Osteoblast (primary cell): ENCODE results near the gene CAMTA1. TPM values are rescaled to one million over a fixed set of nuclear protein-coding genes. Genes with fewer than 3 reads are reported as not detected.

Experiments used
- DNase-seq: peaks from one replicate; pipeline ENCODE4 v3.0.0; 2011; ENCODE audit warnings: low spot score, mixed read lengths; ENCODE audit not compliant: insufficient read length; ENCODE audit errors: missing footprints
- H2AFZ ChIP-seq: 2 replicates; pipeline ENCODE4 v1.6.0; 2011; ENCODE audit warnings: mild to moderate bottlenecking, low read length
- H3K27ac ChIP-seq: 2 replicates; pipeline ENCODE4 v1.5.1; 2011; ENCODE audit warnings: mild to moderate bottlenecking, low read depth, low read length, moderate library complexity
- H3K27me3 ChIP-seq: 2 replicates; pipeline ENCODE4 v1.6.0; 2012; ENCODE audit warnings: mild to moderate bottlenecking, control low read depth, inconsistent platforms, low read length, moderate library complexity; ENCODE audit not compliant: insufficient read depth
- H3K36me3 ChIP-seq: 2 replicates; pipeline ENCODE4 v1.5.1; 2011; ENCODE audit warnings: mild to moderate bottlenecking, low read length, control low read depth, moderate library complexity; ENCODE audit not compliant: insufficient read depth
- H3K4me1 ChIP-seq: 2 replicates; pipeline ENCODE4 v1.5.1; 2011; ENCODE audit warnings: mild to moderate bottlenecking, low read length, control low read depth, moderate library complexity; ENCODE audit not compliant: insufficient read depth
- H3K4me2 ChIP-seq: 2 replicates; pipeline ENCODE4 v1.6.0; 2011; ENCODE audit warnings: mild to moderate bottlenecking, low read length; ENCODE audit not compliant: insufficient read depth
- H3K4me3 ChIP-seq: fragments of 200-600 bp; sonication (generic); 3 replicates; pipeline ENCODE4 v1.5.1; 2012; ENCODE audit warnings: mild to moderate bottlenecking, low read length, inconsistent platforms; ENCODE audit not compliant: insufficient read depth
- H3K79me2 ChIP-seq: 2 replicates; pipeline ENCODE4 v1.6.0; 2012; ENCODE audit warnings: mild to moderate bottlenecking, low read length, control low read depth, inconsistent platforms; ENCODE audit not compliant: insufficient read depth
- H3K9me3 ChIP-seq: 2 replicates; pipeline ENCODE4 v1.5.1; 2011; ENCODE audit warnings: low read depth, low read length, control low read depth
- H4K20me1 ChIP-seq: 2 replicates; pipeline ENCODE4 v1.6.0; 2012; ENCODE audit warnings: mild to moderate bottlenecking, low read length, control low read depth; ENCODE audit not compliant: insufficient read depth
- total RNA-seq: library from RNA; depleted of rRNA; stranded (reverse); fragments of >200 nt; gene quantifications from 2 replicates; pipeline ENCODE4 v1.2.3, GENCODE V29; 2012
- TF ChIP-seq, protein P1 (sequence below): IDR thresholded peaks from 2 replicates; pipeline ENCODE4 v1.5.1; 2011; ENCODE audit warnings: mild to moderate bottlenecking, low read depth, low read length, moderate library complexity; ENCODE audit errors: extremely low read depth

Gene CAMTA1
- total RNA-seq, 1 donor, result 47.4 TPM

DNA sequence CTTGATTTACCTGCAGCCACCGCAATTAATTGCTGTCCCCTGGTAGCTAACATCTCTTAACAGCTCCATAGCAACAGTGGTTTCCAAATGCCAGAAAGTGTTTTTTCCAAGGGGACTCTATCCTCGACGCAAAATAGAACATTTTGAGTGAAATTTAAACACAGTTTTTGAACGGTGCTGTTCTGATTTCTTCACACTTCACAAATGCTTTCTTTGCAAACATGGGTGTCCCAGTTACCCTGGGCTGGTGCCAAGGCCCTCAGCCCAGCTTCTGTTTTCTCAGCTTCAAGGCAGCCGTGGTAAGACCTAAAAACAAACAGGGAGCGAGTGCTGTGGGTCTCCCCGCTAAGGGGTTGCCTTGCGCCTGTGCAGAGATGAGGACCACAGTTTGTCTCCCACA lies 838.6 kb downstream of the CAMTA1 start:
- Histone ChIP-seq H3K79me2 (no peaks in the 10 kb centered on the region), H3K36me3 (no peaks in the 10 kb centered on the region), H3K4me3 (no peak overlapping the region), H3K27me3 (peaks cover 40% of the 10 kb centered on the region), H3K4me2 (no peak overlapping the region), H2AFZ (no peak overlapping the region), H3K27ac (no peak overlapping the region), H4K20me1 (no peaks in the 10 kb centered on the region), H3K9me3 (no peaks in the 10 kb centered on the region), H3K4me1 (no peaks in the 10 kb centered on the region)
- DNase-seq, result no peak
- TF ChIP-seq, protein P1, sequence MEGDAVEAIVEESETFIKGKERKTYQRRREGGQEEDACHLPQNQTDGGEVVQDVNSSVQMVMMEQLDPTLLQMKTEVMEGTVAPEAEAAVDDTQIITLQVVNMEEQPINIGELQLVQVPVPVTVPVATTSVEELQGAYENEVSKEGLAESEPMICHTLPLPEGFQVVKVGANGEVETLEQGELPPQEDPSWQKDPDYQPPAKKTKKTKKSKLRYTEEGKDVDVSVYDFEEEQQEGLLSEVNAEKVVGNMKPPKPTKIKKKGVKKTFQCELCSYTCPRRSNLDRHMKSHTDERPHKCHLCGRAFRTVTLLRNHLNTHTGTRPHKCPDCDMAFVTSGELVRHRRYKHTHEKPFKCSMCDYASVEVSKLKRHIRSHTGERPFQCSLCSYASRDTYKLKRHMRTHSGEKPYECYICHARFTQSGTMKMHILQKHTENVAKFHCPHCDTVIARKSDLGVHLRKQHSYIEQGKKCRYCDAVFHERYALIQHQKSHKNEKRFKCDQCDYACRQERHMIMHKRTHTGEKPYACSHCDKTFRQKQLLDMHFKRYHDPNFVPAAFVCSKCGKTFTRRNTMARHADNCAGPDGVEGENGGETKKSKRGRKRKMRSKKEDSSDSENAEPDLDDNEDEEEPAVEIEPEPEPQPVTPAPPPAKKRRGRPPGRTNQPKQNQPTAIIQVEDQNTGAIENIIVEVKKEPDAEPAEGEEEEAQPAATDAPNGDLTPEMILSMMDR, result no peak

GRCh38 chr1:7624791-7625355 lies 839.6 kb downstream of the CAMTA1 start:
- Histone ChIP-seq H2AFZ (no peak overlapping the region), H3K79me2 (no peaks in the 10 kb centered on the region), H3K27ac (no peak overlapping the region), H3K27me3 (peaks cover 38% of the 10 kb centered on the region), H3K4me3 (no peak overlapping the region), H4K20me1 (no peaks in the 10 kb centered on the region), H3K36me3 (no peaks in the 10 kb centered on the region), H3K4me2 (no peak overlapping the region), H3K4me1 (no peaks in the 10 kb centered on the region), H3K9me3 (no peaks in the 10 kb centered on the region)
- TF ChIP-seq, protein P1, result no peak
- no peak for DNase-seq

DNA sequence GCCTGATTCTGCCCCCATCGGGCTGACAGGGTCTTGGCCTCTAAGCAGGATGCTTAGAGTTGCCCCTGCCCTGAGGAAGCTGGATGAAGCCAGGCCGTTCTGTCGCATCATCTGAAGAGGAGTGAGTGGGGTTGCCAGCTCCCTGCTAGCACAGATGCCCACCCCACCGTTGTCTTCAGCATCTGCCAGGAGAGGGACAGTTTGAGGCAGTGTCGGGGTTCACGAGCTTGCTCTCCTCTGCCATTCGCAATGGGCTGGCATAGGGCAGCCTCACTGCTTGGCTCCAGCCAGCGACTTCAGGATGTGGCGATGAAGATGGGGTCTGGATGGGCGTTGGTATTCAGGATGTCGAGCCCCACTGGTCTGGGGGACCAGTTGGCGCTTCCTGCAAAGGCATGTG lies 840.1 kb downstream of the CAMTA1 start:
- TF ChIP-seq, protein P1, result no peak
- Histone ChIP-seq H4K20me1 (no peaks in the 10 kb centered on the region), H3K27ac (no peak overlapping the region), H3K9me3 (no peaks in the 10 kb centered on the region), H2AFZ (no peak overlapping the region), H3K79me2 (no peaks in the 10 kb centered on the region), H3K4me1 (no peaks in the 10 kb centered on the region), H3K4me2 (no peak overlapping the region), H3K36me3 (no peaks in the 10 kb centered on the region), H3K27me3 (peaks cover 40% of the 10 kb centered on the region), H3K4me3 (no peak overlapping the region)
- DNase-seq, result no peak

DNA sequence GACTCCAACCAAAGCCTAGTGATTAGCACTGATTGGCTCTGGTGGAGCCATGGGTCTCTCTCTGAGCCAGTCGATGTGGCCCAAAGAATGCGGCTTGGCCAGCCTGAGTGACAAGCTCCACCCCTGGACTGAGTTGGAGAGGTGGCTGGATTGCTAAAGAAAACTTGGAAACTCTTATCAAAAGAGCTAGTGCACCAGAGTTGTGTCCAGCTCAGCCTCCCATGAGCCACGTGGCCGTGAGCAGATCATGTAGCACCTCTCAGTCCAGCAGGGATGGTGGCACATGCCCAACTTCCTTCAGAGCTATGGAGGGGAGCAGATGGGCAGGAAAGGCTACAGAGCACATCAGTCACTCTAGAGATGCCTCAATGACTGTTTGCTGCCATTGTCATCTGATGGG lies 843.0 kb downstream of the CAMTA1 start:
- TF ChIP-seq, protein P1, result no peak
- no peak overlapping the region for H3K4me3 ChIP-seq
- no peak overlapping the region for H2AFZ ChIP-seq
- H3K4me2 ChIP-seq, result no peak overlapping the region
- DNase-seq, result no peak
- H3K27me3 ChIP-seq, result peaks cover 38% of the 10 kb centered on the region
- no peak overlapping the region for H3K27ac ChIP-seq
- no peaks in the 10 kb centered on the region for H3K36me3 ChIP-seq
- H4K20me1 ChIP-seq, result no peaks in the 10 kb centered on the region
- H3K4me1 ChIP-seq, result no peaks in the 10 kb centered on the region
- no peaks in the 10 kb centered on the region for H3K9me3 ChIP-seq
- H3K79me2 ChIP-seq, result no peaks in the 10 kb centered on the region
